HepG2 (cell line): ENCODE measurements around the gene CNPY1. TPM values are rescaled to one million over a fixed set of nuclear protein-coding genes. Genes with fewer than 3 reads are reported as not detected.

ENCODE experiments used
- ATAC-seq: fragments of 200-7000 bp; cut with Tn5 transposase; 3 replicates; pipeline ENCODE4 v1.9.1; 2020; ENCODE audit warnings: mild to moderate bottlenecking, moderate library complexity
- BruUV-seq: library from RNA; stranded (reverse); fragments of 400-500 nt; replicated peaks from 2 replicates; lab custom pipeline; 2021; lab: Mats Ljungman, UMichigan
- CTCF ChIA-PET: fragments of 300-600 bp; formaldehyde crosslinking; extraction: SDS; loops from one replicate; lab custom pipeline; 2021; ENCODE audit warnings: low total read pairs, inconsistent platforms, low intra/inter-chr PET ratio; lab: Yijun Ruan, JAX
- POLR2A ChIA-PET: fragments of 350-600 bp; sonication (Branson Sonifier 250); formaldehyde crosslinking; loops from one replicate; lab custom pipeline; 2020; ENCODE audit warnings: antibody characterized with exemption, inconsistent platforms; lab: Yijun Ruan, JAX
- DNase-seq: peaks from one replicate; pipeline ENCODE4 v3.0.0-alpha.2; 2015; ENCODE audit warnings: low spot score
- FAIRE-seq: peaks from 3 replicates; lab custom pipeline; 2011; peaks lifted over from hg19 to GRCh38; lab: Jason Lieb, UNC
- H2AFZ ChIP-seq: one replicate; pipeline ENCODE4 v1.6.1; 2011; ENCODE audit warnings: low read length, inconsistent platforms
- H3K27ac ChIP-seq: fragments of 300-600 bp; 3 replicates; pipeline ENCODE4 v1.8.0; 2011; ENCODE audit warnings: mixed run types, mild to moderate bottlenecking, mixed read lengths, low read length, inconsistent platforms; ENCODE audit not compliant: insufficient read depth; ENCODE audit errors: extremely low read length
- H3K27me3 ChIP-seq, 2 experiments: fragments of 200-600 bp in 1 of 2; 2 replicates in 1 of 2; 3 replicates in 1 of 2; pipeline versions ENCODE4 v1.6.0 to v1.8.0; 2011; ENCODE audit warnings: low read length in 2 of 2, mild to moderate bottlenecking in 2 of 2, moderate library complexity in 2 of 2, inconsistent platforms in 1 of 2; ENCODE audit not compliant: insufficient read depth in 2 of 2, control insufficient read depth in 1 of 2
- H3K36me3 ChIP-seq, 2 experiments: fragments of 200-600 bp in 1 of 2; replicated peaks in 1 of 2; 2 replicates in 1 of 2; 3 replicates in 1 of 2; pipeline versions ENCODE4 v1.5.1 to v1.8.0; 2011; ENCODE audit warnings: low read length in 2 of 2, inconsistent platforms in 1 of 2; ENCODE audit not compliant: insufficient read depth in 2 of 2, control insufficient read depth in 1 of 2
- H3K4me1 ChIP-seq: 2 replicates; pipeline ENCODE4 v1.5.1; 2012; ENCODE audit warnings: low read length, inconsistent platforms; ENCODE audit not compliant: insufficient read depth
- H3K4me2 ChIP-seq: 2 replicates; pipeline ENCODE4 v1.6.0; 2011; ENCODE audit warnings: low read depth, low read length, inconsistent platforms
- H3K4me3 ChIP-seq, 3 experiments: fragments of 200-600 bp in 1 of 3; sonication (generic), shearing (Covaris generic) in 1 of 3; replicated peaks in 1 of 3; 2 replicates each; pipeline ENCODE4 v1.5.1; 2011 to 2016; ENCODE audit warnings: low read length in 3 of 3, inconsistent platforms in 2 of 3, low read depth in 2 of 3, mild to moderate bottlenecking in 2 of 3, control low read depth in 1 of 3, mixed read lengths in 1 of 3; ENCODE audit not compliant: insufficient read depth in 1 of 3
- H3K79me2 ChIP-seq: one replicate; pipeline ENCODE4 v1.6.1; 2011; ENCODE audit warnings: low read length, inconsistent platforms; ENCODE audit not compliant: insufficient read depth
- H3K9ac ChIP-seq: 2 replicates; pipeline ENCODE4 v1.6.0; 2011; ENCODE audit warnings: mild to moderate bottlenecking, low read depth, low read length, inconsistent platforms; ENCODE audit not compliant: insufficient read depth
- H3K9me3 ChIP-seq: 2 replicates; pipeline ENCODE4 v1.5.1; 2012; ENCODE audit warnings: mild to moderate bottlenecking, low read length
- H4K20me1 ChIP-seq: 2 replicates; pipeline ENCODE4 v1.6.0; 2011; ENCODE audit warnings: inconsistent platforms, mild to moderate bottlenecking, low read length, moderate library complexity; ENCODE audit not compliant: insufficient read depth
- AHDC1 ChIP-seq: sonication (generic); formaldehyde crosslinking; IDR thresholded peaks from 2 replicates; pipeline ENCODE4 v1.5.1; 2020; ENCODE audit warnings: mild to moderate bottlenecking, missing genetic modification reagents, borderline replicate concordance
- CC2D1A ChIP-seq: sonication (generic); formaldehyde crosslinking; IDR thresholded peaks from 2 replicates; pipeline ENCODE4 v1.8.1; 2023; ENCODE audit warnings: mild to moderate bottlenecking, missing genetic modification reagents
- EED ChIP-seq: sonication (generic); formaldehyde crosslinking; IDR thresholded peaks from 2 replicates; pipeline ENCODE4 v1.5.0; 2020; ENCODE audit warnings: mild to moderate bottlenecking, missing genetic modification reagents
- KAT2B ChIP-seq: fragments of 150-350 bp; IDR thresholded peaks from 2 replicates; pipeline ENCODE4 v1.6.1; 2014; ENCODE audit warnings: low read depth, low read length, borderline replicate concordance
- NCOA5 ChIP-seq: sonication (generic); formaldehyde crosslinking; IDR thresholded peaks from 2 replicates; pipeline ENCODE4 v1.4.0; 2020; ENCODE audit warnings: missing genetic modification reagents
- NFATC3 ChIP-seq: sonication (generic); formaldehyde crosslinking; IDR thresholded peaks from 2 replicates; pipeline ENCODE4 v1.5.1; 2020; ENCODE audit warnings: mild to moderate bottlenecking, missing genetic modification reagents
- RXRB ChIP-seq: IDR thresholded peaks from 2 replicates; pipeline ENCODE4 v1.6.1; 2016; ENCODE audit warnings: borderline replicate concordance, missing genetic modification reagents, missing compliant biosample characterization
- SIX4 ChIP-seq: sonication (generic); formaldehyde crosslinking; IDR thresholded peaks from 2 replicates; pipeline ENCODE4 v1.4.0; 2020; ENCODE audit warnings: missing genetic modification reagents
- SMARCE1 ChIP-seq: fragments of 450-650 bp; IDR thresholded peaks from 2 replicates; pipeline ENCODE4 v1.6.1; 2017; ENCODE audit warnings: borderline replicate concordance
- SOX6 ChIP-seq, 2 experiments: fragments of 450-650 bp in 1 of 2; sonication (generic) in 1 of 2; formaldehyde crosslinking in 1 of 2; IDR thresholded peaks; 2 replicates each; pipeline versions ENCODE4 v1.4.0 to v1.6.1; 2017 to 2020; ENCODE audit warnings: antibody characterized with exemption in 1 of 2, mild to moderate bottlenecking in 1 of 2, missing genetic modification reagents in 1 of 2
- TEAD3 ChIP-seq: optimal IDR thresholded peaks from 2 replicates; pipeline ENCODE3; 2016; ENCODE audit warnings: borderline replicate concordance
- ZNF367 ChIP-seq: sonication (generic); formaldehyde crosslinking; IDR thresholded peaks from 2 replicates; pipeline ENCODE4 v1.4.0; 2020; ENCODE audit warnings: missing genetic modification reagents, borderline replicate concordance
- ZNF563 ChIP-seq: sonication (generic); formaldehyde crosslinking; IDR thresholded peaks from 2 replicates; pipeline ENCODE4 v1.8.0; 2022; ENCODE audit warnings: mild to moderate bottlenecking, moderate library complexity, missing genetic modification reagents
- ZNF619 ChIP-seq: sonication (generic); formaldehyde crosslinking; IDR thresholded peaks from 2 replicates; pipeline ENCODE4 v1.4.0; 2020; ENCODE audit warnings: mild to moderate bottlenecking, missing genetic modification reagents
- ZNF7 ChIP-seq: IDR thresholded peaks from 2 replicates; pipeline ENCODE4 v1.6.1; 2016; ENCODE audit warnings: missing biosample characterization, missing genetic modification reagents
- WGBS: methylation state at CpG from one replicate; pipeline ENCODE4 v1.1.6; 2017; ENCODE audit warnings: low lambda C conversion rate; 5-methylcytosine and 5-hydroxymethylcytosine counted together
- in situ Hi-C: cut with HindIII; loops from 2 replicates; pipeline ENCODE4 v1.10.0; 2017; ENCODE audit warnings: low pct_unique_long_range_greater_than_20kb; ENCODE audit not compliant: extremely low pct_ligation_motif_present
- intact Hi-C: fragments of 100-400 bp; cut with micrococcal nuclease; formaldehyde crosslinking; loops from one replicate; pipeline ENCODE4 v1.10.0; 2022; ENCODE audit not compliant: unreplicated experiment
- polyA plus RNA-seq, 8 experiments: library from polyadenylated mRNA; depleted of rRNA in 3 of 8; stranded (reverse) in 7 of 8; unstranded in 1 of 8; fragments of >200 nt; fragmentation: Illumina TruSeq in 4 of 8; extraction: Trizol in 4 of 8; gene quantifications; 2 replicates each; pipeline versions ENCODE4 v1.2.1 to v1.2.3, GENCODE V29; 2011 to 2016; ENCODE audit warnings: low read depth in 4 of 8, missing spikeins in 1 of 8, mixed read lengths in 1 of 8; ENCODE audit not compliant: insufficient read depth in 1 of 8
- total RNA-seq, 5 experiments: library from RNA; depleted of rRNA; stranded (reverse); fragments of >200 nt; fragmentation: Illumina TruSeq; extraction: Trizol; gene quantifications; 2 replicates each; pipeline ENCODE4 v1.2.3, GENCODE V29; 2016; ENCODE audit warnings: low read depth in 1 of 5

CNPY1 gene
- total and polyA plus RNA-seq, 2 of the 13 experiments (the other 11 are each of a cell fraction or from before 2014, with no cell fraction given), result not detected

- no peak for TF ChIP-seq NCOA5 (CRISPR knock-in tag)
- no peak for TF ChIP-seq SIX4 (CRISPR knock-in tag)
Measured at GRCh38 chr7:155495440-155496248, 50.7 kb downstream of the CNPY1 start (continued).

GRCh38 chr7:155494551-155494950 is 51.8 kb downstream of the CNPY1 start:
- DNase-seq, result no peak
- no peak overlapping the region for H2AFZ ChIP-seq
- BruUV-seq, result no TSS peak
- no peak overlapping the region for H3K9ac ChIP-seq
- H3K27ac ChIP-seq, result no peak overlapping the region
- H3K27me3 ChIP-seq, result peaks cover 8 to 79% of the 10 kb centered on the region in 2 experiments; a peak in 4 of 5 replicates
- ChIA-PET CTCF (no interaction called here), POLR2A (no interaction called here)
- H3K79me2 ChIP-seq, result no peaks in the 10 kb centered on the region
- H3K4me1 ChIP-seq, result peaks cover 7% of the 10 kb centered on the region
- intact Hi-C loops (no loop called here), in situ Hi-C loops (no loop called here)
- 25% methylated on average over 4 of the region's 16 CpGs for WGBS
- no peaks in the 10 kb centered on the region for H4K20me1 ChIP-seq
- no peak for FAIRE-seq
- ATAC-seq, result no peak
- no peak overlapping the region for H3K4me3 ChIP-seq
- H3K4me2 ChIP-seq, result no peak overlapping the region
- no peaks in the 10 kb centered on the region for H3K36me3 ChIP-seq
- H3K9me3 ChIP-seq, result no peaks in the 10 kb centered on the region
- TF ChIP-seq RXRB (CRISPR knock-in tag), result no peak
- no peak for TF ChIP-seq SMARCE1
- no peak for TF ChIP-seq ZNF7 (CRISPR knock-in tag)
- no peak for TF ChIP-seq TEAD3 (CRISPR knock-in tag)
- TF ChIP-seq NFATC3 (CRISPR knock-in tag), result no peak
- no peak for TF ChIP-seq CC2D1A (CRISPR knock-in tag)
- no peak for TF ChIP-seq AHDC1 (CRISPR knock-in tag)
- TF ChIP-seq ZNF367 (CRISPR knock-in tag), result no peak
- no peak for TF ChIP-seq ZNF563 (CRISPR knock-in tag)
- TF ChIP-seq KAT2B, result no peak
- no peak for TF ChIP-seq SOX6 (IDR thresholded peaks at IDR 0.05)
- no peak for TF ChIP-seq SOX6 (CRISPR knock-in tag; IDR thresholded peaks at IDR 0.05)
- TF ChIP-seq EED, result no peak
- TF ChIP-seq ZNF619 (CRISPR knock-in tag), result no peak
